ENCODE measurements around the gene MMP20. TPM values are rescaled to one million over a fixed set of nuclear protein-coding genes. Genes with fewer than 3 reads are reported as not detected.

MMP20 gene
- total and polyA plus RNA-seq, 2 donors (not counting 3 experiments of a cell fraction or from before 2014, with no cell fraction given), result not detected

GRCh38 chr11:102623998-102624397 lies 1.1 kb downstream of the MMP20 start:
- Histone ChIP-seq H4K20me1 (replicated peaks; ENCODE audit: control insufficient read depth, extremely low read depth, insufficient read depth, low read length) (no peaks in the 10 kb centered on the region), H3K27ac (ENCODE audit: insufficient read depth, low read depth, low read length) (no peak overlapping the region), H2AFZ (ENCODE audit: low read depth, low read length) (no peak overlapping the region), H3K9me3 (replicated peaks; ENCODE audit: control insufficient read depth, insufficient read depth, low read length) (no peaks in the 10 kb centered on the region), H3K9me1 (replicated peaks; ENCODE audit: control insufficient read depth, extremely low read depth, insufficient read depth, low read length) (no peaks in the 10 kb centered on the region), H3K4me3 (replicated peaks in 1 of 3; ENCODE audit: insufficient read depth in 1 of 3, low read depth in 1 of 3, low read length in 3 of 3) (no peak overlapping the region), H3K79me2 (ENCODE audit: control insufficient read depth, insufficient read depth, low read length) (no peaks in the 10 kb centered on the region), H3K9ac (replicated peaks; ENCODE audit: extremely low read depth, insufficient read depth, low read length) (no peak overlapping the region), H3K4me2 (ENCODE audit: insufficient read depth, low read length) (no peak overlapping the region), H3K4me1 (ENCODE audit: control insufficient read depth, extremely low read depth, insufficient read depth, low read length) (peaks cover 17% of the 10 kb centered on the region), H3K27me3 (ENCODE audit: control insufficient read depth in 2 of 2, insufficient read depth in 2 of 2, low read length in 2 of 2) (peaks cover 0 to 2% of the 10 kb centered on the region in 2 experiments), H3K36me3 (ENCODE audit: control insufficient read depth in 2 of 2, extremely low read depth in 1 of 2, insufficient read depth in 2 of 2, low read length in 2 of 2) (no peaks in the 10 kb centered on the region)
- ChIA-PET CTCF (no interaction called here), POLR2A (no interaction called here)
- DNase-seq (ENCODE audit: low read depth, low spot score) (no peak), FAIRE-seq (no peak)
- dilution Hi-C loops (cut with MboI; ENCODE audit: extremely low pct_ligation_motif_present, low sequenced_read_pairs) (no loop called here), intact Hi-C loops (cut with micrococcal nuclease) (no loop called here)
- BruUV-seq (replicated peaks), result no TSS peak
- TF ChIP-seq MYC (IDR thresholded peaks at IDR 0.05; ENCODE audit: low read depth, low read length), result no peak
- TF ChIP-seq POLR2AphosphoS5 (IDR thresholded peaks at IDR 0.05; ENCODE audit: insufficient read depth, low read depth, low read length), result no peak
- TF ChIP-seq, protein P1, sequence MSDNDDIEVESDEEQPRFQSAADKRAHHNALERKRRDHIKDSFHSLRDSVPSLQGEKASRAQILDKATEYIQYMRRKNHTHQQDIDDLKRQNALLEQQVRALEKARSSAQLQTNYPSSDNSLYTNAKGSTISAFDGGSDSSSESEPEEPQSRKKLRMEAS (IDR thresholded peaks at IDR 0.05; ENCODE audit: insufficient read depth, insufficient read length), result no peak
- TF ChIP-seq GATA2 (IDR thresholded peaks at IDR 0.05; ENCODE audit: insufficient read depth, insufficient read length, low read depth, low read length), result no peak
- no peak for TF ChIP-seq FOS (IDR thresholded peaks at IDR 0.05; ENCODE audit: borderline replicate concordance, insufficient read depth, low read length)
- TF ChIP-seq EZH2 (IDR thresholded peaks at IDR 0.05; ENCODE audit: borderline replicate concordance, low read depth, low read length, severe bottlenecking), result no peak
- no peak for TF ChIP-seq CTCF (IDR thresholded peaks at IDR 0.05; ENCODE audit: extremely low read depth in 1 of 2, insufficient read depth in 1 of 2, low read depth in 1 of 2, low read length in 2 of 2)
- TF ChIP-seq POLR2A (IDR thresholded peaks at IDR 0.05; ENCODE audit: low read depth, low read length), result no peak
- no peak for TF ChIP-seq JUN (IDR thresholded peaks at IDR 0.05; ENCODE audit: borderline replicate concordance, insufficient read depth, insufficient read length, low read depth)

All from endothelial cell of umbilical vein (primary cell).